Liver (tissue), 9 donors: ENCODE results near the gene ANK3. TPM values are rescaled to one million over a fixed set of nuclear protein-coding genes. Genes with fewer than 3 reads are reported as not detected.

ENCODE experiments used
- DNase-seq: peaks from one replicate; pipeline ENCODE4 v3.0.0-alpha.2; 2017; ENCODE audit warnings: low spot score
- H3K27ac ChIP-seq, 2 donors: one replicate each; pipeline ENCODE4 v1.7.0; 2013; ENCODE audit warnings: inconsistent platforms in 2 of 2, low read length in 2 of 2, control low read depth in 1 of 2, low read depth in 1 of 2, mild to moderate bottlenecking in 1 of 2
- H3K27me3 ChIP-seq, 4 donors: one replicate each; pipeline versions ENCODE4 v1.6.1 to v1.7.0; 2013; ENCODE audit warnings: low read length in 3 of 4, inconsistent platforms in 1 of 4, mild to moderate bottlenecking in 1 of 4, moderate library complexity in 1 of 4; ENCODE audit not compliant: control insufficient read depth in 4 of 4, insufficient read depth in 4 of 4
- H3K36me3 ChIP-seq, 4 donors: one replicate each; pipeline versions ENCODE4 v1.6.1 to v1.7.0; 2013; ENCODE audit warnings: low read length in 3 of 4, mild to moderate bottlenecking in 3 of 4, low read depth in 1 of 4, moderate library complexity in 1 of 4; ENCODE audit not compliant: control insufficient read depth in 4 of 4, insufficient read depth in 3 of 4
- H3K4me1 ChIP-seq, 4 donors: one replicate each; pipeline versions ENCODE4 v1.6.1 to v1.7.0; 2013; ENCODE audit warnings: low read length in 3 of 4, mild to moderate bottlenecking in 3 of 4, moderate library complexity in 1 of 4; ENCODE audit not compliant: control insufficient read depth in 4 of 4, insufficient read depth in 4 of 4
- H3K4me3 ChIP-seq, 3 donors: one replicate each; pipeline versions ENCODE4 v1.6.1 to v1.7.0; 2013; ENCODE audit warnings: low read length in 3 of 3, control low read depth in 1 of 3, low read depth in 1 of 3, mild to moderate bottlenecking in 1 of 3
- H3K9ac ChIP-seq, 2 donors: one replicate each; pipeline ENCODE4 v1.7.0; 2013; ENCODE audit warnings: low read length in 2 of 2, mild to moderate bottlenecking in 2 of 2, moderate library complexity in 2 of 2, control low read depth in 1 of 2, low read depth in 1 of 2
- H3K9me3 ChIP-seq, 4 donors: one replicate each; pipeline versions ENCODE4 v1.6.1 to v1.7.0; 2013; ENCODE audit warnings: low read length in 3 of 4; ENCODE audit not compliant: control insufficient read depth in 4 of 4
- ATF3 ChIP-seq: IDR thresholded peaks from 2 replicates; pipeline ENCODE4 v1.6.1; 2016; ENCODE audit warnings: antibody characterized with exemption
- CTCF ChIP-seq: fragments of 150-350 bp; IDR thresholded peaks from 2 replicates; pipeline ENCODE4 v1.5.1; 2017; ENCODE audit warnings: improper control_type of control experiment, low read depth, low read length; ENCODE audit not compliant: missing input control
- EGR1 ChIP-seq, 2 donors: IDR thresholded peaks; 2 replicates each; pipeline ENCODE4 v1.6.1; 2016 to 2018; ENCODE audit warnings: antibody characterized with exemption in 2 of 2, low read depth in 2 of 2
- FOXA1 ChIP-seq: IDR thresholded peaks from 2 replicates; pipeline ENCODE4 v1.6.1; 2016; ENCODE audit warnings: antibody characterized with exemption
- FOXA2 ChIP-seq: IDR thresholded peaks from 2 replicates; pipeline ENCODE4 v1.6.1; 2016; ENCODE audit warnings: antibody characterized with exemption
- GABPA ChIP-seq, 2 donors: IDR thresholded peaks in 1 of 2; conservative IDR thresholded peaks in 1 of 2; 2 replicates each; pipeline ENCODE4 v1.6.1; 2016; ENCODE audit warnings: antibody characterized with exemption in 2 of 2, mild to moderate bottlenecking in 1 of 2, moderate library complexity in 1 of 2
- HNF4A ChIP-seq, 2 donors: conservative IDR thresholded peaks; 2 replicates each; pipeline ENCODE4 v1.6.1; 2016; ENCODE audit warnings: antibody characterized with exemption in 2 of 2, mild to moderate bottlenecking in 2 of 2
- HNF4G ChIP-seq: IDR thresholded peaks from 2 replicates; pipeline ENCODE4 v1.6.1; 2016; ENCODE audit warnings: antibody characterized with exemption
- JUND ChIP-seq, 2 donors: IDR thresholded peaks; 2 replicates each; pipeline ENCODE4 v1.6.1; 2016; ENCODE audit warnings: antibody characterized with exemption in 2 of 2
- MAX ChIP-seq: IDR thresholded peaks from 2 replicates; pipeline ENCODE4 v1.6.1; 2016; ENCODE audit warnings: antibody characterized with exemption
- NR2F2 ChIP-seq: IDR thresholded peaks from 2 replicates; pipeline ENCODE4 v1.6.1; 2016; ENCODE audit warnings: antibody characterized with exemption
- RAD21 ChIP-seq, 2 donors: IDR thresholded peaks; 2 replicates each; pipeline ENCODE4 v1.6.1; 2016; ENCODE audit warnings: antibody characterized with exemption in 2 of 2, mild to moderate bottlenecking in 2 of 2
- REST ChIP-seq: IDR thresholded peaks from 2 replicates; pipeline ENCODE4 v1.6.1; 2016; ENCODE audit warnings: antibody characterized with exemption, mild to moderate bottlenecking
- RXRA ChIP-seq, 2 donors: IDR thresholded peaks; 2 replicates each; pipeline ENCODE4 v1.6.1; 2017 to 2018; ENCODE audit warnings: antibody characterized with exemption in 2 of 2, mild to moderate bottlenecking in 1 of 2
- SP1 ChIP-seq: IDR thresholded peaks from 2 replicates; pipeline ENCODE4 v1.6.1; 2018; ENCODE audit warnings: antibody characterized with exemption, mild to moderate bottlenecking
- TAF1 ChIP-seq: conservative IDR thresholded peaks from 2 replicates; pipeline ENCODE4 v1.6.1; 2016; ENCODE audit warnings: antibody characterized with exemption, mild to moderate bottlenecking
- YY1 ChIP-seq: IDR thresholded peaks from 2 replicates; pipeline ENCODE4 v1.6.1; 2016; ENCODE audit warnings: antibody characterized with exemption, mild to moderate bottlenecking
- ZBTB33 ChIP-seq: IDR thresholded peaks from 2 replicates; pipeline ENCODE4 v1.6.1; 2016; ENCODE audit warnings: antibody characterized with exemption
- WGBS: extraction: QIAGEN DNeasy Blood & Tissue Kit; methylation state at CpG from one replicate; pipeline ENCODE4 v1.1.7; 2013; 5-methylcytosine and 5-hydroxymethylcytosine counted together
- polyA plus RNA-seq, 2 donors: library from polyadenylated mRNA; stranded (reverse) in 1 of 2; unstranded in 1 of 2; fragments of 200-250 nt in 1 of 2; fragments of >200 nt in 1 of 2; fragmentation: Nextera tagmentation in 1 of 2; extraction: Ambion mirVana in 1 of 2; gene quantifications; one replicate each; pipeline versions ENCODE4 v1.2.1 to v1.2.3, GENCODE V29; 2013 to 2015
- total RNA-seq, 2 donors: library from RNA; depleted of rRNA; stranded (reverse); fragments of >200 nt; gene quantifications; one replicate each; pipeline ENCODE4 v1.2.3, GENCODE V29; 2014
- donor health status: healthy.
- donor health status: healthy.
- donor health status: healthy.
- donor health status: healthy.
- donor health status: healthy.

Gene ANK3
- total and polyA plus RNA-seq, 4 donors: 5.7 to 30.0 (median 9.7) TPM

GRCh38 chr10:60374836-60375235, 14.8 kb downstream of the ANK3 start:
- Histone ChIP-seq H3K4me3 (no peak overlapping the region), H3K27me3 (no peaks in the 10 kb centered on the region), H3K4me1 (no peaks in the 10 kb centered on the region), H3K36me3 (no peaks in the 10 kb centered on the region), H3K27ac (no peak overlapping the region), H3K9ac (no peak overlapping the region), H3K9me3 (no peaks in the 10 kb centered on the region)
- no peak for TF ChIP-seq JUND (IDR thresholded peaks at IDR 0.05)
- no peak for TF ChIP-seq TAF1
- no peak for TF ChIP-seq HNF4A (conservative IDR thresholded peaks at IDR 0.05)
- no peak for TF ChIP-seq GABPA (IDR thresholded peaks at IDR 0.05 in 1 of 2, conservative IDR thresholded peaks at IDR 0.05 in 1 of 2)
- TF ChIP-seq FOXA1: no peak
- TF ChIP-seq REST: no peak
- TF ChIP-seq EGR1 (IDR thresholded peaks at IDR 0.05; ENCODE audit: low read depth in 2 of 2): no peak
- TF ChIP-seq NR2F2: no peak
- TF ChIP-seq SP1: no peak
- TF ChIP-seq RXRA (IDR thresholded peaks at IDR 0.05): no peak
- no peak for TF ChIP-seq HNF4G
- no peak for TF ChIP-seq YY1
- no peak for TF ChIP-seq CTCF
- no peak for TF ChIP-seq ATF3
- no peak for TF ChIP-seq MAX
- 90% methylated on average over 3 of the region's 3 CpGs for WGBS
- no peak for DNase-seq

- no peaks in the 10 kb centered on the region for H3K4me1 ChIP-seq
- H3K27ac ChIP-seq: no peak overlapping the region
- TF ChIP-seq TAF1 (no peak), EGR1 (IDR thresholded peaks at IDR 0.05; ENCODE audit: low read depth in 2 of 2) (no peak), HNF4G (no peak), NR2F2 (no peak), ATF3 (no peak), HNF4A (conservative IDR thresholded peaks at IDR 0.05) (no peak), FOXA2 (no peak), ZBTB33 (no peak), FOXA1 (no peak), RAD21 (IDR thresholded peaks at IDR 0.05) (no peak), GABPA (IDR thresholded peaks at IDR 0.05 in 1 of 2, conservative IDR thresholded peaks at IDR 0.05 in 1 of 2) (no peak), CTCF (no peak), JUND (IDR thresholded peaks at IDR 0.05) (no peak), SP1 (no peak), RXRA (IDR thresholded peaks at IDR 0.05) (no peak)
- H3K4me3 ChIP-seq: no peak overlapping the region
- DNase-seq: no peak
- H3K9me3 ChIP-seq: no peaks in the 10 kb centered on the region
- 80% methylated on average over 4 of the region's 4 CpGs for WGBS
- H3K9ac ChIP-seq: no peak overlapping the region
- no peaks in the 10 kb centered on the region for H3K36me3 ChIP-seq
- H3K27me3 ChIP-seq: no peaks in the 10 kb centered on the region
These were observed 17.2 kb downstream of the ANK3 start for GRCh38 chr10:60372436-60372835.
